ENCODE data around the gene SPATA1.
"Not testable (repeated sequence)": the region's sequence is repeated elsewhere in the genome, so short reads cannot be mapped to it uniquely, and the experiment has no call there.

Gene SPATA1

GRCh38 chr1:84506002-84506728 is at the start of gene SPATA1, which contains the start of gene GNG5:
Gene SPATA1 (plus strand): TSS chr1:84506386. CDS start chr1:84516360, 9,974 bp downstream.
Gene GNG5 (minus strand): TSS chr1:84506581. CDS start chr1:84506091, 490 bp downstream.
- DNase-seq (ENCODE audit: low spot score), result peak; percentile 95

GRCh38 chr1:84462118-84462517 is 44.1 kb upstream of the SPATA1 start:
- DNase-seq (ENCODE audit: low spot score), result no peak

GRCh38 chr1:84467298-84467697 is 38.9 kb upstream of the SPATA1 start:
- no peak for DNase-seq (ENCODE audit: low spot score)

- DNase-seq (ENCODE audit: low spot score), result no peak
These were observed 30.0 kb upstream of the SPATA1 start for GRCh38 chr1:84476225-84476624.

GRCh38 chr1:84478876-84479868 is 27.0 kb upstream of the SPATA1 start, which contains the start of gene RPF1:
Gene RPF1 (plus strand): TSS chr1:84479266. CDS start chr1:84479282, 16 bp downstream.
- DNase-seq (ENCODE audit: low spot score), result peak; percentile 79

GRCh38 chr1:84479998-84480397 is 26.2 kb upstream of the SPATA1 start:
- DNase-seq (ENCODE audit: low spot score), result no peak

- DNase-seq (ENCODE audit: low spot score), result no peak
These were observed 25.5 kb upstream of the SPATA1 start for GRCh38 chr1:84480650-84481049.

- DNase-seq (ENCODE audit: low spot score), result no peak
These were observed 24.9 kb upstream of the SPATA1 start for GRCh38 chr1:84481317-84481716.

- DNase-seq (ENCODE audit: low spot score), result no peak
These were observed 18.1 kb upstream of the SPATA1 start for GRCh38 chr1:84488107-84488506.

- DNase-seq (ENCODE audit: low spot score), result no peak
These were observed 16.4 kb upstream of the SPATA1 start for GRCh38 chr1:84489766-84490165.

GRCh38 chr1:84492726-84493125 is 13.5 kb upstream of the SPATA1 start:
- no peak for DNase-seq (ENCODE audit: low spot score)

GRCh38 chr1:84493747-84494146 is 12.4 kb upstream of the SPATA1 start:
- no peak for DNase-seq (ENCODE audit: low spot score)

- DNase-seq (ENCODE audit: low spot score), result no peak
These were observed 9.7 kb upstream of the SPATA1 start for GRCh38 chr1:84496498-84496897.

- no peak for DNase-seq (ENCODE audit: low spot score)
These were observed 8.4 kb upstream of the SPATA1 start for GRCh38 chr1:84497631-84498275.

- DNase-seq (ENCODE audit: low spot score), result no peak
These were observed 3.3 kb upstream of the SPATA1 start for GRCh38 chr1:84502927-84503326.

GRCh38 chr1:84504580-84505492 is 1.4 kb upstream of the SPATA1 start:
- no peak for DNase-seq (ENCODE audit: low spot score)

- DNase-seq (ENCODE audit: low spot score), result peak; percentile 81
These were observed 639 bp upstream of the SPATA1 start for GRCh38 chr1:84505493-84506001.

- DNase-seq (ENCODE audit: low spot score), result no peak
These were observed 705 bp downstream of the SPATA1 start for GRCh38 chr1:84506729-84507453.

- not testable (repeated sequence) for DNase-seq (ENCODE audit: low spot score)
These were observed 1.7 kb downstream of the SPATA1 start for GRCh38 chr1:84507887-84508286.

- no peak for DNase-seq (ENCODE audit: low spot score)
These were observed 2.3 kb downstream of the SPATA1 start for GRCh38 chr1:84508510-84508909.

All from iPS-NIHi11 (cell line).